ENCODE measurements around the gene FGF22. TPM values are rescaled to one million over a fixed set of nuclear protein-coding genes. Genes with fewer than 3 reads are reported as not detected.

Gene FGF22
- total RNA-seq, 1 experiment from 2014 or later = not detected

DNA sequence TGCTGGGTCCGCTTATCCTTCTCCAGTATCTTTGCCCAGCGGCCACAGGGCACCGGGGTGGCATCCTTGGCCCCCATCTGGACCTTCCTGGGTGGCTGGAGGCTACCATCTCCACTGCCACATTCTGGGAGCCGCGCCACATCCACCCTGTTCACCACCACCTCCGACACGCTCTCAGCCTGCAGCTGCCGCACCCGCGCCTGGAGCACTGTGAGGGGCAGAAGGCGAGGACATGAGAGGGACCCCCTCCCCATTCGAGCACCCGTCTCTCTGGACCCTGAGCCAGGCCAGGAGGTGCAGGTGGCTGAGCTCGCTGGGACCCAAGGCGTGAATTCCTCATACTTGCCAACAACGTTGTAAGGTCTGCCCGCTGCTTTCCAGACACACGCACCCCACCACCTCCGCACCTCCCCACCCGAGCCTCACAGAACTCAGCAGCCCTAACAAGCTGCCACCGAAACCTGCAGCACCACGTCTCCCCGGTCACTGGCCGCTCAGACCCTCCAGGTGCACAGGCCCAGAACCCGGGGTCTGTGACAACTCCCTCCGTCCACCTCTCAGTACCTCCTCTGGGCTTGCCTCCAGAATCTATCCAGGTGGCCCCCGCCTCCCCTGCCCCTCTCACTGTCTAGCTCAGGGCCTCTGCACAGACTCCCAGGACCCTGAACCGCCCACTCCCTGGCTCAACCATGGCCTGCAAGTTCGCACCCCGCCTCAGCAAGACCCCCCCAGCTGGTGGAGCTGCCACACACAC, 9.5 kb upstream of the FGF22 start:
- H3K27me3 Mint-ChIP-seq (ENCODE audit: insufficient read depth, unreplicated experiment) = no peaks in the 10 kb centered on the region
- H3K27ac Mint-ChIP-seq (ENCODE audit: low read depth, unreplicated experiment) = no peak overlapping the region
- H3K36me3 Mint-ChIP-seq (ENCODE audit: insufficient read depth, unreplicated experiment) = peaks cover 39% of the 10 kb centered on the region
- CTCF ChIA-PET = interaction anchor here (0.6 kb wide), 1 partner anchor 1668 kb away, joined by 3 read pairs; no protein-coding TSS in a partner anchor
- TF ChIP-seq, protein P1, sequence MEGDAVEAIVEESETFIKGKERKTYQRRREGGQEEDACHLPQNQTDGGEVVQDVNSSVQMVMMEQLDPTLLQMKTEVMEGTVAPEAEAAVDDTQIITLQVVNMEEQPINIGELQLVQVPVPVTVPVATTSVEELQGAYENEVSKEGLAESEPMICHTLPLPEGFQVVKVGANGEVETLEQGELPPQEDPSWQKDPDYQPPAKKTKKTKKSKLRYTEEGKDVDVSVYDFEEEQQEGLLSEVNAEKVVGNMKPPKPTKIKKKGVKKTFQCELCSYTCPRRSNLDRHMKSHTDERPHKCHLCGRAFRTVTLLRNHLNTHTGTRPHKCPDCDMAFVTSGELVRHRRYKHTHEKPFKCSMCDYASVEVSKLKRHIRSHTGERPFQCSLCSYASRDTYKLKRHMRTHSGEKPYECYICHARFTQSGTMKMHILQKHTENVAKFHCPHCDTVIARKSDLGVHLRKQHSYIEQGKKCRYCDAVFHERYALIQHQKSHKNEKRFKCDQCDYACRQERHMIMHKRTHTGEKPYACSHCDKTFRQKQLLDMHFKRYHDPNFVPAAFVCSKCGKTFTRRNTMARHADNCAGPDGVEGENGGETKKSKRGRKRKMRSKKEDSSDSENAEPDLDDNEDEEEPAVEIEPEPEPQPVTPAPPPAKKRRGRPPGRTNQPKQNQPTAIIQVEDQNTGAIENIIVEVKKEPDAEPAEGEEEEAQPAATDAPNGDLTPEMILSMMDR (IDR thresholded peaks at IDR 0.05; ENCODE audit: unreplicated experiment) = no peak
- POLR2A ChIA-PET = interaction anchor here (0.6 kb wide), 1 partner anchor 18 kb away, joined by 3 read pairs; no protein-coding TSS in a partner anchor
- intact Hi-C loops (cut with micrococcal nuclease) = no loop called here
- no peak overlapping the region for H3K4me3 Mint-ChIP-seq (ENCODE audit: unreplicated experiment)
- no TSS peak for BruUV-seq (replicated peaks)
- peaks cover 5% of the 10 kb centered on the region for H3K4me1 Mint-ChIP-seq (ENCODE audit: insufficient read depth, unreplicated experiment)
- no peak for DNase-seq (ENCODE audit: unreplicated experiment)
- H3K9me3 Mint-ChIP-seq (ENCODE audit: unreplicated experiment) = no peaks in the 10 kb centered on the region

DNA sequence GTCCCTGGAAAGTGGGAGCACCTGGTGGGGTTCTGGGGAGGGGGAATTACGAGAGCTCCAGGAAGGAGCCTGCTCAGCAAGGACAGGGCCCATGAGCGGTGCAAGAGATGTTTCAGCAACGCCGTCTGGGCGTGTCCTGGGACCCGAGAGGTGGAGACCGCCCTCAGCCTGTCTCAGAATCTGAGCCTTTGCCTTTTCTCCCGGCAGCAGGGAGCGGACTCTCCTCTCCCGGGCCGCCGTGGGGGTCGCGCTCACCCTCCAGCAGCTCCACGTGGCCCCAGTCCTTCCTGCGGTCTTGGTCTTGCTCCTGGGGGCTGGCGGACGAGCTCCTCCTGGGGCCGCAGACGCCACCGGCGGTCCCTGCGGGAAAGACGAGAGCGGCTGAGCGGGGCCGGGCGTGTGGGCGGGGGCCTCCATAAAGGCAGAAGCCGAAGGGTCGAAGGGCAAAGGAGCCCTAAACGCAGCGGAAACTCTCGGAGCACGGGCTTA, 7.1 kb upstream of the FGF22 start:
- DNase-seq (ENCODE audit: unreplicated experiment) = peak; percentile 66
- Mint-ChIP-seq H3K27ac (ENCODE audit: low read depth, unreplicated experiment) (peak overlapping the region; percentile 71), H3K4me1 (ENCODE audit: insufficient read depth, unreplicated experiment) (peaks cover 5% of the 10 kb centered on the region), H3K4me3 (ENCODE audit: unreplicated experiment) (peak overlapping the region; percentile 84), H3K9me3 (ENCODE audit: unreplicated experiment) (no peaks in the 10 kb centered on the region), H3K36me3 (ENCODE audit: insufficient read depth, unreplicated experiment) (peaks cover 29% of the 10 kb centered on the region), H3K27me3 (ENCODE audit: insufficient read depth, unreplicated experiment) (no peaks in the 10 kb centered on the region)
- no TSS peak for BruUV-seq (replicated peaks)
- ChIA-PET POLR2A (interaction anchor here (0.6 to 2.5 kb wide), 9 partner anchors 28 to 269 kb away, joined by 3 to 9 read pairs (median 3); partner anchors contain the start of genes BSG and CDC34), CTCF (interaction anchor here (0.7 to 1.2 kb wide), 2 partner anchors 61 to 159 kb away, joined by 3 to 6 read pairs; no protein-coding TSS in a partner anchor)
- intact Hi-C loops (cut with micrococcal nuclease) = loop anchor here (2.0 kb wide), 3 partner anchors 26 to 100 kb away; partner anchors contain the start of gene HCN2
- TF ChIP-seq, protein P1 (IDR thresholded peaks at IDR 0.05; ENCODE audit: unreplicated experiment) = no peak

DNA sequence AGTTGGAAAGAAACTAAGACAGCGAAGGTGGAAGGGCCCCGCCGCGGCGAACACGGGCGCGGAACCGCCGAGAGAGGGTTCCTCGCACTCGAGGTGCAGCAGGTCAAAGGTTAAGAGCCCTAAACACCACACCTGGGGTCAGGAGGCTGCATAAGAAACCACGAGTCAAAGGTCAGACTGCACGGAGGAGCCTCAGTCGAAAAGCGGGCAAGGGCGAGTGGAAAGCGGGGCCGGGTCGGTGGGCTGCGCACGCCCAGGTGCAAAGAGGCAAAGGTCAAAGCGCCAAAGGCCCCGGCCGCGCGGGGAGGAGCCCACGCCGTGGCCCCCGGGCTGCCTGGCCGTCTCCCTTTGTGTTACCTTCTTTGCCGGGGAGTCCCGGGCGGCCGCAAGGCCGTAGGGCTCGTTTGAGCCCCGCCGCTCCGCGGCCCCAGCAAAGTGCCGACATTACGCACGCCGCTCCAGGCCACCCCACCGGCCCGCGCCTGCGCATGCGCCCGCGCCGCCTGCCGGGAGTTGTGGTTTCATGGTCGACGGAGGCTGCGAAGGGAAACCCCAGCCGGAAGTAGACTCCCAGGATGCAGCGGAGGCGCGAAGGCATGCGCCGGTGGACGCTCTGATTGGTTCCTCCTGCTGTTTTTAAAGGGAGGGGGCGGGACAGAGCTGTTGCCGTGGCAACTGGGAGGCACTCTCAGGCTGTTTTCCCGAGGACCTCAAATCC, 6.5 kb upstream of the FGF22 start, which contains the start of gene POLRMT:
Gene POLRMT (minus strand): TSS at position 470 of the 718 bp plus-strand sequence. CDS start 25 bp downstream, at position 445.
- H3K27me3 Mint-ChIP-seq (ENCODE audit: insufficient read depth, unreplicated experiment) = no peaks in the 10 kb centered on the region
- ChIA-PET POLR2A (interaction anchor here (0.6 to 2.5 kb wide), 16 partner anchors 21 to 441 kb away, joined by 3 to 9 read pairs (median 4); partner anchors contain the start of genes BSG and CDC34), CTCF (no interaction called here)
- peaks cover 3% of the 10 kb centered on the region for H3K4me1 Mint-ChIP-seq (ENCODE audit: insufficient read depth, unreplicated experiment)
- DNase-seq (ENCODE audit: unreplicated experiment) = peak; percentile 99
- TF ChIP-seq, protein P1 (IDR thresholded peaks at IDR 0.05; ENCODE audit: unreplicated experiment) = no peak
- peaks cover 24% of the 10 kb centered on the region for H3K36me3 Mint-ChIP-seq (ENCODE audit: insufficient read depth, unreplicated experiment)
- peak within 1 kb of the TSS; percentile 84 for H3K27ac Mint-ChIP-seq (ENCODE audit: low read depth, unreplicated experiment)
- intact Hi-C loops (cut with micrococcal nuclease) = loop anchor here (2.0 kb wide), 3 partner anchors 26 to 100 kb away; partner anchors contain the start of gene HCN2
- BruUV-seq (replicated peaks) = TSS peak; percentile 28
- no peaks in the 10 kb centered on the region for H3K9me3 Mint-ChIP-seq (ENCODE audit: unreplicated experiment)
- peak within 1 kb of the TSS; percentile 84 for H3K4me3 Mint-ChIP-seq (ENCODE audit: unreplicated experiment)

Measured in MCF 10A (cell line).